ENCODE results near the gene ITSN1.
"Not testable (repeated sequence)": the region's sequence is repeated elsewhere in the genome, so short reads cannot be mapped to it uniquely, and the experiment has no call there.

The ITSN1 gene

GRCh38 chr21:33642027-33642895 lies at the start of gene ITSN1:
ITSN1 (plus strand) TSS chr21:33642501; CDS start chr21:33718829, 76,328 bp downstream.
- peak; percentile 100 for DNase-seq

- no peak for DNase-seq
These were observed 44.2 kb upstream of the ITSN1 start for GRCh38 chr21:33598051-33598450.

GRCh38 chr21:33608559-33608958 lies 33.7 kb upstream of the ITSN1 start:
- DNase-seq, result no peak

GRCh38 chr21:33611006-33611744 lies 31.1 kb upstream of the ITSN1 start:
- no peak for DNase-seq

GRCh38 chr21:33617565-33617964 lies 24.7 kb upstream of the ITSN1 start:
- DNase-seq, result not testable (repeated sequence)

- no peak for DNase-seq
These were observed 23.9 kb upstream of the ITSN1 start for GRCh38 chr21:33618407-33618806.

- DNase-seq, result no peak
These were observed 22.6 kb upstream of the ITSN1 start for GRCh38 chr21:33619726-33620125.

GRCh38 chr21:33622253-33622652 lies 20.0 kb upstream of the ITSN1 start:
- no peak for DNase-seq

GRCh38 chr21:33626151-33626550 lies 16.1 kb upstream of the ITSN1 start:
- peak; percentile 65 for DNase-seq

- no peak for DNase-seq
These were observed 8.0 kb upstream of the ITSN1 start for GRCh38 chr21:33634254-33634653.

GRCh38 chr21:33640697-33641351 lies 1.5 kb upstream of the ITSN1 start:
- peak; percentile 60 for DNase-seq

- peak; percentile 100 for DNase-seq
These were observed 812 bp upstream of the ITSN1 start, which contains the start of gene CRYZL1 for GRCh38 chr21:33641352-33642026. CRYZL1 (minus strand) TSS chr21:33641741; CDS start chr21:33631551, 10,190 bp downstream.

GRCh38 chr21:33642896-33643657 lies 776 bp downstream of the ITSN1 start:
- DNase-seq, result peak; percentile 58

- DNase-seq, result no peak
These were observed 1.5 kb downstream of the ITSN1 start for GRCh38 chr21:33643658-33644311.

GRCh38 chr21:33644383-33645074 lies 2.2 kb downstream of the ITSN1 start:
- peak; percentile 58 for DNase-seq

GRCh38 chr21:33645730-33646129 lies 3.4 kb downstream of the ITSN1 start:
- no peak for DNase-seq

GRCh38 chr21:33647587-33647986 lies 5.3 kb downstream of the ITSN1 start:
- DNase-seq, result no peak

- DNase-seq, result no peak
These were observed 6.3 kb downstream of the ITSN1 start for GRCh38 chr21:33648555-33648954.

GRCh38 chr21:33650230-33650629 lies 7.9 kb downstream of the ITSN1 start:
- no peak for DNase-seq

- no peak for DNase-seq
These were observed 8.7 kb downstream of the ITSN1 start for GRCh38 chr21:33650929-33651509.

Data from islet precursor cell (in vitro differentiated cells).